MM.1S (cell line): ENCODE data around the gene EPHA5.

ENCODE experiments used
- DNase-seq: peaks from one replicate; pipeline ENCODE4 v3.0.0-alpha.2; 2015
- H2AFZ ChIP-seq: fragments of 300-600 bp; sonication (generic); 2 replicates; pipeline ENCODE4 v1.6.0; 2016; ENCODE audit warnings: antibody characterized with exemption, low read length
- H3F3A ChIP-seq: fragments of 300-600 bp; sonication (generic); 2 replicates; pipeline ENCODE4 v1.6.1; 2016; ENCODE audit warnings: mild to moderate bottlenecking, antibody characterized with exemption, low read length, moderate library complexity, mixed read lengths; ENCODE audit not compliant: insufficient read depth
- H3K27ac ChIP-seq: fragments of 300-600 bp; sonication (generic); 2 replicates; pipeline ENCODE4 v1.5.1; 2016; ENCODE audit warnings: mild to moderate bottlenecking, low read length
- H3K27me3 ChIP-seq: fragments of 300-600 bp; sonication (generic); replicated peaks from 2 replicates; pipeline ENCODE4 v1.6.0; 2016; ENCODE audit warnings: low read length; ENCODE audit not compliant: insufficient read depth
- H3K36me3 ChIP-seq: fragments of 300-600 bp; sonication (generic); replicated peaks from 2 replicates; pipeline ENCODE4 v1.6.1; 2016; ENCODE audit warnings: mild to moderate bottlenecking, low read length, mixed read lengths; ENCODE audit not compliant: insufficient read depth
- H3K4me1 ChIP-seq: fragments of 300-600 bp; sonication (generic); 2 replicates; pipeline ENCODE4 v1.6.1; 2016; ENCODE audit warnings: low read length, mixed read lengths
- H3K4me2 ChIP-seq: fragments of 300-600 bp; sonication (generic); 2 replicates; pipeline ENCODE4 v1.6.0; 2016; ENCODE audit warnings: low read depth, low read length
- H3K4me3 ChIP-seq: fragments of 300-600 bp; sonication (generic); 2 replicates; pipeline ENCODE4 v1.5.1; 2016; ENCODE audit warnings: low read length, mixed read lengths
- H3K79me2 ChIP-seq: fragments of 300-600 bp; sonication (generic); 2 replicates; pipeline ENCODE4 v1.6.1; 2016; ENCODE audit warnings: mixed run types, low read length, mixed read lengths
- H3K9ac ChIP-seq: fragments of 300-600 bp; sonication (generic); 2 replicates; pipeline ENCODE4 v1.6.1; 2016; ENCODE audit warnings: low read length, mixed read lengths
- H3K9me2 ChIP-seq: fragments of 300-600 bp; sonication (generic); replicated peaks from 2 replicates; pipeline ENCODE4 v1.6.1; 2016; ENCODE audit warnings: mild to moderate bottlenecking, low read length, mixed read lengths; ENCODE audit not compliant: insufficient read depth
- H3K9me3 ChIP-seq: fragments of 300-600 bp; sonication (generic); replicated peaks from 2 replicates; pipeline ENCODE4 v1.6.1; 2016; ENCODE audit warnings: mild to moderate bottlenecking, low read length, mixed read lengths; ENCODE audit not compliant: insufficient read depth
- H4K20me1 ChIP-seq: fragments of 300-600 bp; sonication (generic); 2 replicates; pipeline ENCODE4 v1.6.1; 2016; ENCODE audit warnings: mild to moderate bottlenecking, low read length, moderate library complexity, mixed read lengths; ENCODE audit not compliant: insufficient read depth
- EZH2 ChIP-seq: fragments of 300-600 bp; sonication (generic); optimal IDR thresholded peaks from 2 replicates; pipeline ENCODE3; 2017; ENCODE audit warnings: low read depth, mild to moderate bottlenecking, antibody characterized with exemption, low read length, mixed read lengths
- EZH2phosphoT487 ChIP-seq: fragments of 300-600 bp; sonication (generic); IDR thresholded peaks from 2 replicates; pipeline ENCODE4 v1.6.1; 2018; ENCODE audit warnings: antibody characterized with exemption, low read length
- TF ChIP-seq, protein P1 (sequence below): fragments of 300-600 bp; sonication (generic); IDR thresholded peaks from 2 replicates; pipeline ENCODE4 v1.5.1; 2016; ENCODE audit warnings: antibody characterized with exemption, low read length, mixed read lengths

EPHA5 gene

DNA sequence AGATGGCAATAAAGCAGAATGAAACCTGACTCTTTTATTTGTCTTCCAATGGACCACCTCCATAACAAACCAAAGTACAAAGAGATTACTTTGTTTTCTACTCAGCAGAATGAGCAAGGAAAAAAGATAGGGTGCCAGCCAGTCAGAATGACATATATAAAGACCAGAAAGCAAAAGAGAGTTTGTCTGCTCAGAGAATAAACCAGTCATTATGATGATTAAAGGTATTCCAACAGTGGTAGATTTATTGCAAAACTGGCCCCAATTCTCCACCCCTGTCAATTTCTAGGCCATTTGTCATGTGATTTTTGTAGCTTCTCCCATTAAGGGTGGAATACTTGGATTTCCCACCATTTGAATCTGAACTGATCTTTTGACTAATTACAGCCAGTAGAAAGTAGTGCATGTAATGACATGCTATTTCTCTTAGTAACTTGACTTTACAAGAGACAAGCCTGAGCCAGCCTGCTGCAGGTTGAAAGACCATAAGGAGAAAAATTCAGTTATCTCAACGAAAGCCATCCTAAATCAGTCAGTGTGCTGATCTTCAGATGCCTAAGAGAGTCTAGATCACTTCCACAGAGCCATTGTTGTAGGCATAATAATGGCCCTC, 203.1 kb downstream of the EPHA5 start:
- Histone ChIP-seq H4K20me1 (no peaks in the 10 kb centered on the region), H3F3A (no peaks in the 10 kb centered on the region), H3K9ac (no peak overlapping the region), H3K79me2 (no peaks in the 10 kb centered on the region), H3K9me2 (no peaks in the 10 kb centered on the region), H3K9me3 (no peaks in the 10 kb centered on the region), H3K4me1 (no peaks in the 10 kb centered on the region), H3K36me3 (no peaks in the 10 kb centered on the region), H3K4me3 (no peak overlapping the region), H3K27me3 (no peaks in the 10 kb centered on the region), H2AFZ (no peak overlapping the region), H3K27ac (no peak overlapping the region), H3K4me2 (no peak overlapping the region)
- TF ChIP-seq EZH2phosphoT487 (no peak), EZH2 (no peak)
- TF ChIP-seq, protein P1, sequence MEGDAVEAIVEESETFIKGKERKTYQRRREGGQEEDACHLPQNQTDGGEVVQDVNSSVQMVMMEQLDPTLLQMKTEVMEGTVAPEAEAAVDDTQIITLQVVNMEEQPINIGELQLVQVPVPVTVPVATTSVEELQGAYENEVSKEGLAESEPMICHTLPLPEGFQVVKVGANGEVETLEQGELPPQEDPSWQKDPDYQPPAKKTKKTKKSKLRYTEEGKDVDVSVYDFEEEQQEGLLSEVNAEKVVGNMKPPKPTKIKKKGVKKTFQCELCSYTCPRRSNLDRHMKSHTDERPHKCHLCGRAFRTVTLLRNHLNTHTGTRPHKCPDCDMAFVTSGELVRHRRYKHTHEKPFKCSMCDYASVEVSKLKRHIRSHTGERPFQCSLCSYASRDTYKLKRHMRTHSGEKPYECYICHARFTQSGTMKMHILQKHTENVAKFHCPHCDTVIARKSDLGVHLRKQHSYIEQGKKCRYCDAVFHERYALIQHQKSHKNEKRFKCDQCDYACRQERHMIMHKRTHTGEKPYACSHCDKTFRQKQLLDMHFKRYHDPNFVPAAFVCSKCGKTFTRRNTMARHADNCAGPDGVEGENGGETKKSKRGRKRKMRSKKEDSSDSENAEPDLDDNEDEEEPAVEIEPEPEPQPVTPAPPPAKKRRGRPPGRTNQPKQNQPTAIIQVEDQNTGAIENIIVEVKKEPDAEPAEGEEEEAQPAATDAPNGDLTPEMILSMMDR, result no peak
- no peak for DNase-seq

DNA sequence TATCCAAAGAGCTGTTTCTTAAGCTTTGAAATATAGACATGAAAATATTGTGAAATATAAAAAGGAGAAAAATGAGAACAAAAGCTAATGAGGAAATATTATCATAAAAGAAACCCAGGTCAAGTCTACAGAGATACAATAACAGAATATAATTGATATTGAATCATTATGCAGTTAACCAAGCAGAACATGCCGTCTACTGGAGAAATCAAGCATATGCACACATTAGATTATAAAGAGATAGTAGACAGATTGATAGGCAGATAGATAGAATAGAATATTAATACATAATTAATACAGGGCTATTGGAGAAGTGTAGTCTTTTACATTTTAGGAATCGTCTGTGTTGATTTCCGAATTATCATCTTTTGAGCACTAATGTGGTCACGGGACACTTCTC, 208.5 kb downstream of the EPHA5 start:
- H3K9me2 ChIP-seq, result no peaks in the 10 kb centered on the region
- no peaks in the 10 kb centered on the region for H3F3A ChIP-seq
- no peak overlapping the region for H3K27ac ChIP-seq
- H3K9ac ChIP-seq, result no peak overlapping the region
- no peaks in the 10 kb centered on the region for H3K27me3 ChIP-seq
- no peak overlapping the region for H3K4me3 ChIP-seq
- H2AFZ ChIP-seq, result no peak overlapping the region
- TF ChIP-seq, protein P1, result 0 out of 2 replicates have a peak, but pooled peaks have one; percentile 11
- TF ChIP-seq EZH2, result no peak
- DNase-seq, result no peak
- no peaks in the 10 kb centered on the region for H3K9me3 ChIP-seq
- no peak overlapping the region for H3K4me2 ChIP-seq
- no peaks in the 10 kb centered on the region for H4K20me1 ChIP-seq
- H3K4me1 ChIP-seq, result no peaks in the 10 kb centered on the region
- no peaks in the 10 kb centered on the region for H3K36me3 ChIP-seq
- no peaks in the 10 kb centered on the region for H3K79me2 ChIP-seq

DNA sequence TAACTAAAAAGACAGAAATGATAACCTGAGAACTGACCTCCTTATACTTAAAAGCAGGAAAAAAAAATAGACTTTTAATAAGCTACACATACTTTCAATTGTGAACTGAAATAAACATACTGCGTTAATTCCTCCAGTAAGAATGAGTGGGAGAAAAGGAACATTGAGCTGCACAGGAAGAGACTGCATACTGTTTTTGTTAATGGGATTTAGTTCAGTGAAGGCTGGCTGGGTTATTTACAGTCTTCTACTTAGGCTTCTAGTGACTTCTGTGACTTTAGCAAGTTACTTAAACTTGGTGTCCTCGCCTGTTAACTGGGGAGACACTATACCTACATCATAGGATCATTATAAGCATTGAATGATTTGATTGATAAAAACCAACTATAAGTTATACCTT, 213.3 kb downstream of the EPHA5 start:
- no peak for TF ChIP-seq EZH2phosphoT487
- TF ChIP-seq EZH2, result no peak
- TF ChIP-seq, protein P1, result no peak
- no peak overlapping the region for H3K27ac ChIP-seq

More for the DNA sequence above, 213.3 kb downstream of the EPHA5 start:
- Histone ChIP-seq H3K4me1 (no peaks in the 10 kb centered on the region), H3K9me3 (no peaks in the 10 kb centered on the region), H2AFZ (no peak overlapping the region), H3K4me2 (no peak overlapping the region), H3K9me2 (no peaks in the 10 kb centered on the region), H3K9ac (no peak overlapping the region), H3K79me2 (no peaks in the 10 kb centered on the region), H3K27me3 (no peaks in the 10 kb centered on the region), H3F3A (no peaks in the 10 kb centered on the region), H3K36me3 (no peaks in the 10 kb centered on the region), H4K20me1 (no peaks in the 10 kb centered on the region), H3K4me3 (no peak overlapping the region)
- DNase-seq, result no peak
